ENCODE results near the gene TVP23C. TPM values are rescaled to one million over a fixed set of nuclear protein-coding genes. Genes with fewer than 3 reads are reported as not detected.

TVP23C gene
- total RNA-seq, 1 donor from 2014 or later, result 16.1 TPM

DNA sequence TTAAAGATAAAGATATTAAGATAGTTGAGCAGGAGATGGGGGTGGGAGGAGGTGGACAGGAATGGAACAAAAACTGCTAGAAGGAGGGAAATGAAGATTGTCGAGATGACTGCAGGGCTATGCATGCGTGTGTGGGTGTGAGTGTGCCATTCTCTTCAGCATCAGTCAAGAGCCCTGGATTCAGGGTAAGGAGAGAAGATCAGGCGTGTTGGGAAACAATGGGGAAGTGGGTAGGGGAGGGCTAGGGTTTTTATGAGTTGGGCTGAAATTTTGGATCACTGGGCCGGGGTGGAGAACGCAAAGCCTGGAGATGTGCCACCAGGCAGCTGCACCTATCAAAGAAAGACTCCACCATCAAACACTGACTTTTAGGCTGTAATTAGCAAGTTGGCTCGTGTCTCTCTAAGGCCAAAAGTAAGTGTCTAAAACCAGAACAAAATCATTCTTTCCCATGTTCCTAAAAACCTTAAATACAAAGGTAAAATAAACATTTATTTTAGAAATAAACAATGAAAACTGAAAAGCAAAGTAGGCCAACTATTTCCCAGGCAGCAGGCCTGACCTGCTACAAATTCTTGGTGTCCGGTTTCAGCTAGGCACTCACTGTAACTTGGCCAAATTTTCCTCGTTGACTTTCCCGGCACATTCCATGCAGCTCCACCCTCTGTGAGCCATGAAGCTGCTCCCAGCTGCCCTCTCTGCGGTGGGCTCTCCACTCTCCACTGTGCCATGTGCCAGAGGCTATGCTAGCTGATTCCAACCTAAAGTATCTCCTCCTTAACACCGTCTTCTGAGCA, 100.1 kb downstream of the TVP23C start:
- ChIA-PET CTCF (no interaction called here), POLR2A (no interaction called here)
- no peak for DNase-seq
- Mint-ChIP-seq H3K4me1 (no peaks in the 10 kb centered on the region), H3K27me3 (no peaks in the 10 kb centered on the region), H3K9me3 (no peaks in the 10 kb centered on the region), H3K36me3 (ENCODE audit: low read depth) (no peaks in the 10 kb centered on the region), H3K4me3 (no peak overlapping the region), H3K27ac (no peak overlapping the region)
- TF ChIP-seq, protein P1, sequence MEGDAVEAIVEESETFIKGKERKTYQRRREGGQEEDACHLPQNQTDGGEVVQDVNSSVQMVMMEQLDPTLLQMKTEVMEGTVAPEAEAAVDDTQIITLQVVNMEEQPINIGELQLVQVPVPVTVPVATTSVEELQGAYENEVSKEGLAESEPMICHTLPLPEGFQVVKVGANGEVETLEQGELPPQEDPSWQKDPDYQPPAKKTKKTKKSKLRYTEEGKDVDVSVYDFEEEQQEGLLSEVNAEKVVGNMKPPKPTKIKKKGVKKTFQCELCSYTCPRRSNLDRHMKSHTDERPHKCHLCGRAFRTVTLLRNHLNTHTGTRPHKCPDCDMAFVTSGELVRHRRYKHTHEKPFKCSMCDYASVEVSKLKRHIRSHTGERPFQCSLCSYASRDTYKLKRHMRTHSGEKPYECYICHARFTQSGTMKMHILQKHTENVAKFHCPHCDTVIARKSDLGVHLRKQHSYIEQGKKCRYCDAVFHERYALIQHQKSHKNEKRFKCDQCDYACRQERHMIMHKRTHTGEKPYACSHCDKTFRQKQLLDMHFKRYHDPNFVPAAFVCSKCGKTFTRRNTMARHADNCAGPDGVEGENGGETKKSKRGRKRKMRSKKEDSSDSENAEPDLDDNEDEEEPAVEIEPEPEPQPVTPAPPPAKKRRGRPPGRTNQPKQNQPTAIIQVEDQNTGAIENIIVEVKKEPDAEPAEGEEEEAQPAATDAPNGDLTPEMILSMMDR (IDR thresholded peaks at IDR 0.05), result no peak
- ATAC-seq (ENCODE audit: low read depth), result no peak
- intact Hi-C loops (cut with micrococcal nuclease), result no loop called here

GRCh38 chr17:15457723-15458094, 105.6 kb downstream of the TVP23C start:
- no peak overlapping the region for H3K4me3 Mint-ChIP-seq
- ChIA-PET CTCF (no interaction called here), POLR2A (no interaction called here)
- H3K27me3 Mint-ChIP-seq, result no peaks in the 10 kb centered on the region
- DNase-seq (no peak), ATAC-seq (ENCODE audit: low read depth) (no peak)
- no peaks in the 10 kb centered on the region for H3K36me3 Mint-ChIP-seq (ENCODE audit: low read depth)
- no peaks in the 10 kb centered on the region for H3K4me1 Mint-ChIP-seq
- intact Hi-C loops (cut with micrococcal nuclease), result no loop called here
- no peak overlapping the region for H3K27ac Mint-ChIP-seq
- H3K9me3 Mint-ChIP-seq, result peaks cover 4% of the 10 kb centered on the region
- TF ChIP-seq, protein P1 (IDR thresholded peaks at IDR 0.05), result no peak

GRCh38 chr17:15456972-15457722, 106.1 kb downstream of the TVP23C start:
- TF ChIP-seq, protein P1 (IDR thresholded peaks at IDR 0.05), result no peak
- POLR2A ChIA-PET, result no interaction called here
- H3K4me1 Mint-ChIP-seq, result no peaks in the 10 kb centered on the region
- DNase-seq (no peak), ATAC-seq (ENCODE audit: low read depth) (no peak)
- intact Hi-C loops (cut with micrococcal nuclease), result no loop called here
- no peaks in the 10 kb centered on the region for H3K27me3 Mint-ChIP-seq
- H3K9me3 Mint-ChIP-seq, result peaks cover 4% of the 10 kb centered on the region
- no peak overlapping the region for H3K4me3 Mint-ChIP-seq
- CTCF ChIA-PET, result no interaction called here
- no peaks in the 10 kb centered on the region for H3K36me3 Mint-ChIP-seq (ENCODE audit: low read depth)
- no peak overlapping the region for H3K27ac Mint-ChIP-seq

- Mint-ChIP-seq H3K27me3 (no peaks in the 10 kb centered on the region), H3K4me3 (no peak overlapping the region), H3K36me3 (ENCODE audit: low read depth) (no peaks in the 10 kb centered on the region), H3K27ac (no peak overlapping the region), H3K9me3 (peaks cover 4% of the 10 kb centered on the region), H3K4me1 (no peaks in the 10 kb centered on the region)
- ChIA-PET POLR2A (no interaction called here), CTCF (no interaction called here)
- DNase-seq (no peak), ATAC-seq (ENCODE audit: low read depth) (no peak)
- TF ChIP-seq, protein P1 (IDR thresholded peaks at IDR 0.05), result no peak
- intact Hi-C loops (cut with micrococcal nuclease), result no loop called here
These were observed 106.8 kb downstream of the TVP23C start for GRCh38 chr17:15456496-15456895.

GRCh38 chr17:15454346-15454745, 108.9 kb downstream of the TVP23C start:
- ChIA-PET POLR2A (no interaction called here), CTCF (interaction anchor here (1.0 kb wide), 1 partner anchor 10 kb away, joined by 3 read pairs; no protein-coding TSS in a partner anchor)
- no peak overlapping the region for H3K4me3 Mint-ChIP-seq
- H3K36me3 Mint-ChIP-seq (ENCODE audit: low read depth), result no peaks in the 10 kb centered on the region
- H3K27me3 Mint-ChIP-seq, result no peaks in the 10 kb centered on the region
- H3K4me1 Mint-ChIP-seq, result no peaks in the 10 kb centered on the region
- TF ChIP-seq, protein P1 (IDR thresholded peaks at IDR 0.05), result no peak
- DNase-seq (no peak), ATAC-seq (ENCODE audit: low read depth) (no peak)
- intact Hi-C loops (cut with micrococcal nuclease), result no loop called here
- peaks cover 4% of the 10 kb centered on the region for H3K9me3 Mint-ChIP-seq
- H3K27ac Mint-ChIP-seq, result no peak overlapping the region
